AG04450 (cell line): ENCODE measurements around the gene MICAL2. TPM values are rescaled to one million over a fixed set of nuclear protein-coding genes. Genes with fewer than 3 reads are reported as not detected.

Source experiments
- CTCF ChIA-PET: fragments of 300-600, 350-600 bp; formaldehyde crosslinking; extraction: SDS; loops from one replicate; lab custom pipeline; 2022; ENCODE audit warnings: antibody characterized with exemption, inconsistent platforms; lab: Charles Lee
- POLR2A ChIA-PET: fragments of 350-600 bp; formaldehyde crosslinking; extraction: SDS; loops from one replicate; lab custom pipeline; 2021; ENCODE audit warnings: antibody characterized with exemption, inconsistent platforms; lab: Yijun Ruan, JAX
- DNase-seq: peaks from one replicate; pipeline ENCODE4 v3.0.0-alpha.2; 2011; ENCODE audit warnings: low read depth, low spot score
- H3K27ac ChIP-seq: one replicate; pipeline ENCODE4 v1.5.1; 2012; ENCODE audit warnings: low read depth, low read length, control low read depth
- H3K27me3 ChIP-seq: one replicate; pipeline ENCODE4 v1.6.0; 2012; ENCODE audit warnings: low read length; ENCODE audit not compliant: control insufficient read depth, insufficient read depth
- H3K4me3 ChIP-seq: 2 replicates; pipeline ENCODE4 v1.5.1; 2011; ENCODE audit warnings: mild to moderate bottlenecking, low read depth, low read length, control low read depth
- H3K9me3 ChIP-seq: 2 replicates; pipeline ENCODE4 v1.5.1; 2012; ENCODE audit warnings: low read length; ENCODE audit not compliant: control insufficient read depth, insufficient read depth
- CTCF ChIP-seq: IDR thresholded peaks from 2 replicates; pipeline ENCODE4 v1.5.1; 2011; ENCODE audit warnings: low read depth, low read length, control low read depth, inconsistent platforms
- polyA plus RNA-seq: library from polyadenylated mRNA; depleted of rRNA; stranded (reverse); fragments of >200 nt; gene quantifications from 2 replicates; pipeline ENCODE4 v1.2.3, GENCODE V29; 2011

The MICAL2 gene
- polyA plus RNA-seq, 1 experiment, result 171 TPM

- ChIA-PET POLR2A (no interaction called here), CTCF (no interaction called here)
Observed at GRCh38 chr11:12074529-12075195, 35.7 kb upstream of the MICAL2 start.

GRCh38 chr11:12075291-12075690 is 35.1 kb upstream of the MICAL2 start:
- H3K9me3 ChIP-seq, result no peaks in the 10 kb centered on the region
- ChIA-PET POLR2A (interaction anchor here (1.5 to 2.3 kb wide), 3 partner anchors 8 to 130 kb away, joined by 3 to 14 read pairs (median 10); no protein-coding TSS in a partner anchor), CTCF (no interaction called here)
- H3K27me3 ChIP-seq, result no peaks in the 10 kb centered on the region
- no peak for TF ChIP-seq CTCF
- no peak for DNase-seq
- peak overlapping the region; percentile 99 for H3K27ac ChIP-seq
- H3K4me3 ChIP-seq, result no peak overlapping the region

More at GRCh38 chr11:12074529-12075195, 35.7 kb upstream of the MICAL2 start:
- TF ChIP-seq CTCF, result no peak
- DNase-seq, result no peak
- H3K27me3 ChIP-seq, result no peaks in the 10 kb centered on the region
- no peaks in the 10 kb centered on the region for H3K9me3 ChIP-seq
- H3K4me3 ChIP-seq, result no peak overlapping the region
- peak overlapping the region; percentile 99 for H3K27ac ChIP-seq

GRCh38 chr11:12075822-12076821 is 34.3 kb upstream of the MICAL2 start:
- POLR2A ChIA-PET, result interaction anchor here (1.5 to 2.3 kb wide), 3 partner anchors 9 to 129 kb away, joined by 3 to 14 read pairs (median 10); no protein-coding TSS in a partner anchor

GRCh38 chr11:12076840-12077534 is 33.4 kb upstream of the MICAL2 start:
- Histone ChIP-seq H3K4me3 (no peak overlapping the region; the same call in 1 of the 2 replicates), H3K27me3 (no peaks in the 10 kb centered on the region), H3K9me3 (no peaks in the 10 kb centered on the region), H3K27ac (peak overlapping the region; percentile 99)
- no peak for DNase-seq
- ChIA-PET POLR2A (interaction anchor here (1.5 to 2.3 kb wide), 3 partner anchors 10 to 128 kb away, joined by 3 to 14 read pairs (median 10); no protein-coding TSS in a partner anchor), CTCF (interaction anchor here (1.3 to 2.5 kb wide), 2 partner anchors 9 to 205 kb away, joined by 4 to 9 read pairs; no protein-coding TSS in a partner anchor)
- no peak for TF ChIP-seq CTCF

More at GRCh38 chr11:12075822-12076821, 34.3 kb upstream of the MICAL2 start:
- no peak overlapping the region; the same call in 1 of the 2 replicates for H3K4me3 ChIP-seq
- DNase-seq, result peak; percentile 98
- TF ChIP-seq CTCF, result no peak
- no peaks in the 10 kb centered on the region for H3K27me3 ChIP-seq
- peak overlapping the region; percentile 99 for H3K27ac ChIP-seq
- no peaks in the 10 kb centered on the region for H3K9me3 ChIP-seq
- CTCF ChIA-PET, result interaction anchor here (0.9 to 2.5 kb wide), 2 partner anchors 161 to 206 kb away, joined by 3 to 9 read pairs; no protein-coding TSS in a partner anchor
